Measurements from ENCODE around the gene APOOL.
"Not testable (repeated sequence)": the region's sequence is repeated elsewhere in the genome, so short reads cannot be mapped to it uniquely, and the experiment has no call there.

APOOL gene, protein sequence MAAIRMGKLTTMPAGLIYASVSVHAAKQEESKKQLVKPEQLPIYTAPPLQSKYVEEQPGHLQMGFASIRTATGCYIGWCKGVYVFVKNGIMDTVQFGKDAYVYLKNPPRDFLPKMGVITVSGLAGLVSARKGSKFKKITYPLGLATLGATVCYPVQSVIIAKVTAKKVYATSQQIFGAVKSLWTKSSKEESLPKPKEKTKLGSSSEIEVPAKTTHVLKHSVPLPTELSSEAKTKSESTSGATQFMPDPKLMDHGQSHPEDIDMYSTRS

DNA sequence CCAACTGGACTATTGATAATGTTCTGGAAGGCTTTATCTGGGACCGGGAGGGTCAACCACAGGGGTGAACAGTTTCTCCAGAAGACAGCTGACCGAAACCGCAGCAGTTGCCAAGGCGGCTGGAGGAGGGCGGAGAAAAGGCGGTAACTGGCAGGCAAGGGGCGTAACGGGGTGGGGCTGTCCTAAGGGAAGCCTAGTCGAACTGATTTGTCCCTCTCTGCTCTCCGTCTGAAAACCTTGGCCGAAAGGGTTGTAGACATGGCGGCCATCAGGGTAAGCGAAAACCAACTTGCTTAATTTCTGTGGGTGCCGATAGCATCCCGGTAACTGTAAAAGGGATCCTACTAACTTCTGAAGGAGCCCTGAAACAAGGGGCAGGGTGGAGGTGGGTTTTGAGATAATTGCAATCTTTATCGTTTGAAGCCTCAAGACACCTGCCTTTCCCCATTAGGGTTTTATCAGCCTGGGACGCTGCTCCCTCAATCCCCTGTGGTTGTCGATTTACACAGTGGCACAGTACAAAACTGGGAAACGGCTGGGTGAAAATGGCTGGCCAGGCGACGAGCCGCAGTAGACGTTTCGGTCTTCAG is at the start of gene APOOL:
APOOL (plus strand) TSS at position 223 of the 590 bp plus-strand sequence; CDS start at position 259, 36 bp downstream.
- peak within 1 kb of the TSS in 16 of 21 experiments; percentile 8 to 82 (median 70) for H3K27ac ChIP-seq

GRCh38 chrX:84956304-84956703 is 47.4 kb upstream of the APOOL start:
- no peak overlapping the region for H3K27ac ChIP-seq
- H3K4me3 ChIP-seq, result no peak overlapping the region

More for the DNA sequence above, at the start of gene APOOL:
- peak within 1 kb of the TSS; percentile 48 to 64 (median 61) for H3K4me3 ChIP-seq

DNA sequence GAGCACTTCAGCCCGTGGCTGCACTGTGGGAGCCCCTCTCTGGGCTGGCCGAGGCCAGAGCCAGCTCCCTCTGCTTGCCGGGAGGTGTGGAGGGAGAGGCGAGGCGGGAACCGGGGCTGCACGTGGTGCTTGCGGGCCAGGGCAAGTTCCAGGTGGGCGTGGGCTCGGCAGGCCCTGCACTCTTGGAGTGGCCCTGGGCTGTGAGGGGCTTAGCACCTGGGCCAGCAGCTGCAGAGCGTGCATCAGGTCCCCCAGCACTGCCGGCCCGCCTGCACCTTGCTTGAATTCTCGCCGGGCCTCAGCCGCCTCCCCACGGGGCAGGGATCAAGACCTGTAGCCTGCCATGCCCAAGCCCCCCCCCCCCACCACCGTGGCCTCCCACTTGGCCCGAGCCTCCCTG is 28.9 kb upstream of the APOOL start:
- no peak overlapping the region for H3K4me3 ChIP-seq
- H3K27ac ChIP-seq, result no peak overlapping the region

- not testable (repeated sequence) for H3K4me3 ChIP-seq, H3K27ac ChIP-seq
Measured at GRCh38 chrX:84991739-84992138, 11.9 kb upstream of the APOOL start.

GRCh38 chrX:84993150-84993549 is 10.5 kb upstream of the APOOL start:
- Histone ChIP-seq H3K4me3 (no peak overlapping the region), H3K27ac (no peak overlapping the region)

DNA sequence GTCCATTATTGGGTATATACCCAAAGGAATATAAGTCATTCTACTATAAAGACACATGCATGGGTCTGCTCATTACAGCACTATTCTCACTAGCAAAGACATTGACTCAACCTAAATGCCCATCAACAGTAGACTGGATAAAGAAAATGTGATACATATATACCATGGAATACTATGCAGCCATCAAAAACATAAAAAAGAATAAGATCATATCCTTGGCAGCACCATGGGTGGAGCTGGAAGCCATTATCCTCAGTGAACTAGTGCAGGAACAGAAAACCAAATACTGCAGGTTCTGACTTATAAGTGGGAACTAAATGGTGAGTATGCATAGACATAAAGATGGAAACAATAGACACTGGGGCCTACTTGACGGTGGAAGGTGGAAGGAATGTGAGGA is 2.3 kb upstream of the APOOL start:
- Histone ChIP-seq H3K4me3 (no peak overlapping the region), H3K27ac (no peak overlapping the region)

GRCh38 chrX:85004255-85004654 is 578 bp downstream of the APOOL start:
- H3K27ac ChIP-seq, result peak overlapping the region in 16 of 21 experiments; percentile 8 to 82 (median 70)
- H3K4me3 ChIP-seq, result peak overlapping the region; percentile 48 to 64 (median 61)

GRCh38 chrX:85012098-85012497 is 8.4 kb downstream of the APOOL start:
- no peak overlapping the region for H3K4me3 ChIP-seq
- H3K27ac ChIP-seq, result no peak overlapping the region

GRCh38 chrX:85015351-85015750 is 11.7 kb downstream of the APOOL start:
- not testable (repeated sequence) for H3K4me3 ChIP-seq, H3K27ac ChIP-seq

GRCh38 chrX:85017721-85018120 is 14.0 kb downstream of the APOOL start:
- H3K27ac ChIP-seq, result no peak overlapping the region

DNA sequence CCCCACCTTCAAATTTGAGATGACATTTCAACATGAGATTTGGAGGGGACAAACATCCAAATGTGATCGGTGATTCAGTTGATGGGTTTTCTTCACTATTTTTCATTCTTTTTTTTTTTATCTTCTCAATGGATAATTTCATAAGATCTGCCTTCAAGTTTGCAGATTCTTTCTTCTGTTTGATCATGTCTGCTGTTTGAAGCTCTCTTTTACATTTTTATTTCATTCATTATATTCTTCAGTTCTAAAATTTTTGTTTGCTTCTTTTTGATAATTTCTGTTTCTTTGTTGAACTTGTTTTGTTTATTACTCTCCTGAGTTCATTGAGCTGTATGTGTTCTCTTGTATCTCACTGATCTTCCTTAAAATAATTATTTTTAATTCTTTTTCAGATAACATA is 14.8 kb downstream of the APOOL start:
- Histone ChIP-seq H3K27ac (no peak overlapping the region), H3K4me3 (no peak overlapping the region)

More at GRCh38 chrX:85017721-85018120, 14.0 kb downstream of the APOOL start:
- H3K4me3 ChIP-seq, result no peak overlapping the region

DNA sequence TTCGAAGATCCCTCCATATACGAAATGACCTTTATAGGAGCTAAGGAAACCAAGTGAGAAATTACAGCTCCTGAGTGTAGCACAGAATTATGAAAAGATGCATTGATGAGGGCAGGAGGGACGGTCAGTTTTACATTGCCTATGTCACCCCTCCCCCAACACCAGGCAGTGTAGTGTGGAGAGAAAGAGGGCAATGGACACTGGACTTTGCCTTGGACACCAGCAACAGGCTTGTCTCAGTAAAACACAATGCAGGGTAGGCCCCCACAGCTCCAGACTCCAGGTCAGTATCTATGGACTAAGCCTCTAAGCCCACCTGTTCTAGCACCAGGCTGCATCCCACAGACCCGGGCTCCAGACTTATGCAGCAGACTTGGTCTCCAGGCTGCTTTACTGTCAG is 16.5 kb downstream of the APOOL start:
- no peak overlapping the region for H3K4me3 ChIP-seq
- H3K27ac ChIP-seq, result no peak overlapping the region

DNA sequence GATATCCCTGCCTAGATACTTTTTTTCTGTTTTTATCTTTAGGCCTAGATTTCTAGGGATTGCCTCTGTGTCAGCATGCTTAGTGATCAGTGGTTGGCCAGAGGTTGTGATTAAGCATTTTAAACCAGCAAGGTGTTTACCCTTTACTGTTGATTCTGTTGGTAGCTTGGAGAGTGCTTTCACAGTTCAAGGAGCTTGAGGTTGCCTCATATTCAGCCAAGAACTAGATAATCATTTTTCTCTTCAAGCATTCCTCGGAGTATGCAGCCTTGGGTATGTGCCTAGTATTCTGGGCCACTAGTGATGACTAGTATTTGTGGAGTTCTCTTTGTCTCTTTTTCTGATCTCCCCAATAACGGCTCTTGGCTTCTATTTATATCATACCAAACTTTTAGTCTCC is 20.4 kb downstream of the APOOL start:
- Histone ChIP-seq H3K4me3 (no peak overlapping the region), H3K27ac (no peak overlapping the region)

- Histone ChIP-seq H3K27ac (no peak overlapping the region), H3K4me3 (no peak overlapping the region)
Measured at GRCh38 chrX:85024562-85024961, 20.9 kb downstream of the APOOL start.

GRCh38 chrX:85026170-85026569 is 22.5 kb downstream of the APOOL start:
- H3K27ac ChIP-seq, result no peak overlapping the region
- no peak overlapping the region for H3K4me3 ChIP-seq

- no peak overlapping the region for H3K27ac ChIP-seq
- no peak overlapping the region for H3K4me3 ChIP-seq
Measured at GRCh38 chrX:85029043-85029442, 25.4 kb downstream of the APOOL start.

DNA sequence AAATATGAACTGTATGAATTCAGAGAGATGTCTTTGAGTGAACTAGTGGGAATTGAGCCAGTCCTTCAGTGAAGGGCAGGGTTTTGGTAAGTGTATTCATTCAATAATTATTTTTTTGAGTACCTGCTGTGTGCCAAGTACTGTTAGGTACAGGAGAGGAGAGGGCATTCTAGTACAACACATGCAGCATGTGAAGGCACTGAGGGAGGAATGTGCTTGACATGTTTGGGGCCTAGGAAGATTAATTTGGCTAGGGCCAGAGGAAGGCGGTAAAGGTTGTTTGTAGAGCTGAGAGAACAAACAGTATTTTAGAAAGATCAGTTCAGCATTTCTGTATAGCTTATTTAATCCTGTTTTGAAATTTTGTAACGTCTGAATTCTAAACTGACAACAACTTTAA is 27.8 kb downstream of the APOOL start:
- no peak overlapping the region for H3K4me3 ChIP-seq
- H3K27ac ChIP-seq, result no peak overlapping the region

- Histone ChIP-seq H3K4me3 (no peak overlapping the region), H3K27ac (no peak overlapping the region)
Measured at GRCh38 chrX:85037114-85037513, 33.4 kb downstream of the APOOL start.

GRCh38 chrX:85051627-85052026 is 48.0 kb downstream of the APOOL start:
- Histone ChIP-seq H3K27ac (no peak overlapping the region), H3K4me3 (no peak overlapping the region)

DNA sequence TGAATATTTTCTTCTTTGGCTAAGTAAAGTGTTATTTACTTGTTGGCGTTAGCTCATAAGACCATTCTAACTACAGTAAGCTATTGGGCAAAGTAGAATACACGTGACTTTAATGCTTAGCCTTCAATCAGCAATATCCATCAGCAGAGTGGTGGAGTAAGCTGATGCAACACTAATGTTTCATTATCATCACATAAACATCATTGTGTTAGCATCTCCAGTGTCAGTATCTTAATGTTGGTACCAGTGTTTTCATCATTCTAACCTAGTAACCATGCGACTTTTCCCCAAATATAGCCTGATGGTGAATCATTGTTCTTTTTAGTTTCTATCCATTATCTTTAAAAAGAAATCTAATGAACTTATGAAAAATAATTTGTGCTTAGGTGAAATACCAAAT is 48.5 kb downstream of the APOOL start:
- Histone ChIP-seq H3K27ac (no peak overlapping the region), H3K4me3 (no peak overlapping the region)

GRCh38 chrX:85052636-85053343 is 49.1 kb downstream of the APOOL start:
- no peak overlapping the region for H3K4me3 ChIP-seq
- no peak overlapping the region for H3K27ac ChIP-seq

Data from skin epidermis (tissue), 12 donors.